Lung microvascular endothelial cell (primary cell): Measurements from ENCODE around the gene CCDC40. TPM values are rescaled to one million over a fixed set of nuclear protein-coding genes. Genes with fewer than 3 reads are reported as not detected.
"Not testable (repeated sequence)": the region's sequence is repeated elsewhere in the genome, so short reads cannot be mapped to it uniquely, and the experiment has no call there.

Source experiments
- DNase-seq, 2 donors: peaks; one replicate each; pipeline versions ENCODE4 v3.0.0 to v3.0.0-alpha.2; 2010; ENCODE audit warnings: low read depth in 2 of 2
- total RNA-seq: library from RNA; depleted of rRNA; stranded (reverse); fragments of >200 nt; gene quantifications from 2 replicates; pipeline ENCODE4 v1.2.1, GENCODE V29; 2014

CCDC40 gene
- total RNA-seq, 1 donor from 2014 or later: 4.0 TPM

GRCh38 chr17:80036715-80037477 is 454 bp downstream of the CCDC40 start:
- peak; percentile 43 to 70 for DNase-seq

DNA sequence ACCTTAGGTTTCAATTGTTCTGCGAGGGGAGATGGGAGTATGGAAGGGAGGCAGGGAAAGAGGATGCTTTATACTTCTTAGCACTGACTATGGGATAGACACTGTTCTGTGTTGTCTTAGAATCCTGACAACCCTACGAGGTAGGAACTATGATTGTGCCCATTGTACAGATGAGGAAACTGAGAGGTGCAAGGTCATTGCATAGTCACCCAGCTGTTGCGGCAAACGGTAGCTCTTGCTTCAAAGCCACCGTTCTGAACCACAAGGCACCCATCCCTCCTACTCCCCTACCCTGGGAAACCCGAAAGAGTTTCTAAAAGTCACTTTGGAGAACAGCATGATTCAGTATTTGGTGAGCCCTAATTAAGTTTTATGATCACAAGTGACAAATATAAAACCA is 7.5 kb downstream of the CCDC40 start:
- no peak for DNase-seq

- no peak for DNase-seq
Observed at GRCh38 chr17:80045703-80046102, 9.3 kb downstream of the CCDC40 start.

DNA sequence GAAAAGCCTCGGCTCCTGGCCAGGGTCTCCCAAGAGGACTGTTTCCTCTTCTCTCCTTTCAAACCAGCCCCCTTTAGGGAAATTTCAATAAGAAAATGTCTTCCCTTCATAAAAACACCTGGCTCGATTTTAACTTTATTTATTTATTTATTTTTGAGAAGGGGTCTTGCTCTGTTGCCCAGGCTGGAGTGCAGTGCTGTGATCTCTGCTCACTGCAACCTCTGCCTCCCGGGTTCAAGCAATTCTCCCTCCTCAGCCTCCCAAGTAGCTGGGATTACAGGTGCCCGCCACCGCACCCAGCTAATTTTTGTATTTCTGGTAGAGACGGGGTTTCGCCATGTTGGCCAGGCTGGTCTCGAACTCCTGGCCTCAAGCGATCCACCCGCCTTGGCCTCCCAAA is 10.3 kb downstream of the CCDC40 start:
- DNase-seq: not testable (repeated sequence)

DNA sequence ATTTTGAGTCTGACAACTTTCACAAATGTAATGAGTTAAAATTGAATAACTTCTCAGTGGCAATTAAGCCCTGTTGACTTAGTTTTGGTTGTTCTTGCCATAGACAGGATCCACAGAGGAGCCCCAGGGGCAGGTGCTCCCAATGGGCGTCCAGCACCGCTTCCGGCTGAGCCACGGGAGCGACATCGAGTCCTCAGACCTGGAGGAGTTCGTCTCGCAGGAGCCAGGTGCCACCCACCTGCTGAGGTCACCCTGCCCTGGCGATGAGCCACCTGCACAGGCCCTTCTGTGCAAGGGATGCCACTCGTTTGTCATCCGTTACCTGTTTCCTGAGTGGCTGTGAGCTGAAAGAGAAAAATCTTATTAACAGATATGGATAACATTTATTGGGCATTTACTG is 10.7 kb downstream of the CCDC40 start:
- DNase-seq: no peak

DNA sequence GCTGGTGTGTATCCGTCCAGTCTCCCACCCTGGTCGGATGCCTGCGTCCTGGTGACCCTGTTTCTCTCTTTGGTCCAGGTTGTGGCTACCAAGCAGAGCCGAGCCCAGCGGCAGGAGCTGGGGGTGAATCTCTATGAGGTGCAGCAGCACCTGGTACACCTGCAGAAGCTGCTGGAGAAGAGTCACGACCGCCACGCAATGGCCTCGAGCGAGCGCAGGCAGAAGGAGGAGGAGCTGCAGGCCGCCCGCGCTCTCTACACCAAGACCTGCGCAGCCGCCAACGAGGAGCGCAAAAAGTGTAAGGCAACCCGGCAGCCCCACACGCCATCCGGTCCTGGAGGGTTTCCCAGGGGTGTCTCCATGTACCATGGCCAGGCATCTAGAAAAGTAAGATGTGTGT is 13.5 kb downstream of the CCDC40 start:
- no peak for DNase-seq

DNA sequence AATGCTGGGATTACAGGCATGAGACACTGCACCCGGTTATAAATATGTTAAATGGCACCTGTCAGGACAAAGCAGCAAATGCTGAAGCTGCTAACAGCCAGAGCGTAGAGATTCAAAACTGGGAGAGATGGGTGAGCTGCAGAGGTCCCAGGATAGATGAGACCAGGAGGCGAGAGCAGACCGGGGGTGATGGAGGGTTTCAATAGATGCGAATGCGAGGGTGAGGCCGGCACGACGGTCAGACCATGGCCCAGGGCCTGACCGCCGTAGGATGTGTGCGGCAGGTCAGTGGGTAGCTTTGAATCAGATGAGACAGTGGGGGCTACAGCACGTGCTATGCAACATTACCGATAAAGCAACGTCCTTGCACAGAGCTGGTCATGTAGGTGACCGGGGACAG is 14.3 kb downstream of the CCDC40 start:
- DNase-seq: no peak

DNA sequence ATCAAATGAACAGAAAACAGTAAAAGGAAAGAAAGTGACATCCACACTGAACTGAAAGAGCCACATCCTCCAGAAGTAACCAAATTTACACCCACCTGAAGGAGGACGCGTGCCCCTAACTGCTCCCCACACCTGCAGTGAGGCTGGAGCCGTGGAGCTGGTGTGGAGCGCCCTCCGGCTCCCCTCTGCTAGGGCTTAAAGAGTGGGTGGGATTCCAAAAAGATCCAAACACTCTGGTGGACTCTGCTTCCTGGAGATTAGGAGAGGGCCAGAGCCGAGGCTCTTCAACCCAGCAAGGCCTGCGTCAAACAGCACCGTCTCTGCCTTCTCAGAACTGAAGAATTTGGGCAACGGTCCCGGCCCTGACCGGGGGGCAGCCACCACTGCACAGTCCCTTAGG is 15.2 kb downstream of the CCDC40 start:
- DNase-seq: no peak

- DNase-seq: no peak
Observed at GRCh38 chr17:80053102-80053501, 16.7 kb downstream of the CCDC40 start.

GRCh38 chr17:80055597-80055996 is 19.2 kb downstream of the CCDC40 start:
- no peak for DNase-seq

- no peak for DNase-seq
Observed at GRCh38 chr17:80058311-80058955, 22.0 kb downstream of the CCDC40 start.

GRCh38 chr17:80060644-80061043 is 24.2 kb downstream of the CCDC40 start:
- DNase-seq: no peak

GRCh38 chr17:80061421-80061820 is 25.0 kb downstream of the CCDC40 start:
- DNase-seq: no peak

GRCh38 chr17:80063830-80064585 is 27.6 kb downstream of the CCDC40 start:
- peak in 1 of 2 donors; percentile 60 for DNase-seq

- no peak for DNase-seq
Observed at GRCh38 chr17:80064696-80065095, 28.3 kb downstream of the CCDC40 start.

GRCh38 chr17:80065478-80066170 is 29.2 kb downstream of the CCDC40 start:
- DNase-seq: no peak

GRCh38 chr17:80067393-80067986 is 31.0 kb downstream of the CCDC40 start:
- no peak for DNase-seq

GRCh38 chr17:80068301-80069222 is 32.1 kb downstream of the CCDC40 start:
- DNase-seq: peak; percentile 65 to 92

DNA sequence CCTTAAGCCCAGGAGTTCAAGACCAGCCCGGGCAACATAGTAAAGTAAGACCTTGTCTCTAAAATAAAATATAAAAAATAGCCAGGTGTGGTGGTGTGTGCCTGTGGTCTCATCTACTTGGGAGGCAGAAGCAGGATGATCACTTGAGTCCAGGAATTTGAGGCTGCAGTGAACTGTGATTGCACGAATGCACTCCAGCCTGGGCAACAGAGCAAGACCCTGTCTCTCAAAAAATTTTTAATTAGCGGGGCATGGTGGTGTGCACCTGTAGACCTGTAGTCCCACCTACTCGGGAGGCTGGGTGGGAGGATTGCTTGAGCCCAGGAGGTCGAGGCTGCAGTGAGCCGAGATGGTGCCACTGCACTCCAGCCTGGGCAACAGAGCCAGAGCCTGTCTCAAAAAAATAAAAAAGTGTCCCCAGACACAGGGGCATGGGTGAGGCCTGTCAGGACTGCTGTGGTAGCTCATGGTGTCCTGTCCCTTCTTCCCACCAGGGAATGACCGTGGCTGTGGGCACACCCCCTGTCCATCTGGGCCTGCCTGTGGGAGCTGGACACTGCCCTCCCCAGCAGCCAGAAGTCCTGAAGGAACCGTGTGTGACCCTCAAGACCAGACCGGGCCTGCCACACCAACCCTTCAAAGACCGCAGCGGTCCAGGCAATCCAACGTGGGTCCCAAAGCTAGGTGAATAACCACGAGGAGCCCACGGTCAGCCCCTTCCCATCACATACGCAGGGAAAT is 34.1 kb downstream of the CCDC40 start:
- DNase-seq: no peak
